ENCODE results near the gene YEATS4.

GRCh38 chr12:69354172-69354555, 5.4 kb upstream of the YEATS4 start:
- no peak for TF ChIP-seq SP1 (IDR thresholded peaks at IDR 0.05)
- TF ChIP-seq, protein P1, sequence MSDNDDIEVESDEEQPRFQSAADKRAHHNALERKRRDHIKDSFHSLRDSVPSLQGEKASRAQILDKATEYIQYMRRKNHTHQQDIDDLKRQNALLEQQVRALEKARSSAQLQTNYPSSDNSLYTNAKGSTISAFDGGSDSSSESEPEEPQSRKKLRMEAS (IDR thresholded peaks at IDR 0.05): no peak
- TF ChIP-seq, protein P2, sequence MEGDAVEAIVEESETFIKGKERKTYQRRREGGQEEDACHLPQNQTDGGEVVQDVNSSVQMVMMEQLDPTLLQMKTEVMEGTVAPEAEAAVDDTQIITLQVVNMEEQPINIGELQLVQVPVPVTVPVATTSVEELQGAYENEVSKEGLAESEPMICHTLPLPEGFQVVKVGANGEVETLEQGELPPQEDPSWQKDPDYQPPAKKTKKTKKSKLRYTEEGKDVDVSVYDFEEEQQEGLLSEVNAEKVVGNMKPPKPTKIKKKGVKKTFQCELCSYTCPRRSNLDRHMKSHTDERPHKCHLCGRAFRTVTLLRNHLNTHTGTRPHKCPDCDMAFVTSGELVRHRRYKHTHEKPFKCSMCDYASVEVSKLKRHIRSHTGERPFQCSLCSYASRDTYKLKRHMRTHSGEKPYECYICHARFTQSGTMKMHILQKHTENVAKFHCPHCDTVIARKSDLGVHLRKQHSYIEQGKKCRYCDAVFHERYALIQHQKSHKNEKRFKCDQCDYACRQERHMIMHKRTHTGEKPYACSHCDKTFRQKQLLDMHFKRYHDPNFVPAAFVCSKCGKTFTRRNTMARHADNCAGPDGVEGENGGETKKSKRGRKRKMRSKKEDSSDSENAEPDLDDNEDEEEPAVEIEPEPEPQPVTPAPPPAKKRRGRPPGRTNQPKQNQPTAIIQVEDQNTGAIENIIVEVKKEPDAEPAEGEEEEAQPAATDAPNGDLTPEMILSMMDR (IDR thresholded peaks at IDR 0.05; ENCODE audit: low read depth, low read length, missing input control): no peak
- TF ChIP-seq TAF1 (conservative IDR thresholded peaks at IDR 0.05): no peak
- TF ChIP-seq, protein P3, sequence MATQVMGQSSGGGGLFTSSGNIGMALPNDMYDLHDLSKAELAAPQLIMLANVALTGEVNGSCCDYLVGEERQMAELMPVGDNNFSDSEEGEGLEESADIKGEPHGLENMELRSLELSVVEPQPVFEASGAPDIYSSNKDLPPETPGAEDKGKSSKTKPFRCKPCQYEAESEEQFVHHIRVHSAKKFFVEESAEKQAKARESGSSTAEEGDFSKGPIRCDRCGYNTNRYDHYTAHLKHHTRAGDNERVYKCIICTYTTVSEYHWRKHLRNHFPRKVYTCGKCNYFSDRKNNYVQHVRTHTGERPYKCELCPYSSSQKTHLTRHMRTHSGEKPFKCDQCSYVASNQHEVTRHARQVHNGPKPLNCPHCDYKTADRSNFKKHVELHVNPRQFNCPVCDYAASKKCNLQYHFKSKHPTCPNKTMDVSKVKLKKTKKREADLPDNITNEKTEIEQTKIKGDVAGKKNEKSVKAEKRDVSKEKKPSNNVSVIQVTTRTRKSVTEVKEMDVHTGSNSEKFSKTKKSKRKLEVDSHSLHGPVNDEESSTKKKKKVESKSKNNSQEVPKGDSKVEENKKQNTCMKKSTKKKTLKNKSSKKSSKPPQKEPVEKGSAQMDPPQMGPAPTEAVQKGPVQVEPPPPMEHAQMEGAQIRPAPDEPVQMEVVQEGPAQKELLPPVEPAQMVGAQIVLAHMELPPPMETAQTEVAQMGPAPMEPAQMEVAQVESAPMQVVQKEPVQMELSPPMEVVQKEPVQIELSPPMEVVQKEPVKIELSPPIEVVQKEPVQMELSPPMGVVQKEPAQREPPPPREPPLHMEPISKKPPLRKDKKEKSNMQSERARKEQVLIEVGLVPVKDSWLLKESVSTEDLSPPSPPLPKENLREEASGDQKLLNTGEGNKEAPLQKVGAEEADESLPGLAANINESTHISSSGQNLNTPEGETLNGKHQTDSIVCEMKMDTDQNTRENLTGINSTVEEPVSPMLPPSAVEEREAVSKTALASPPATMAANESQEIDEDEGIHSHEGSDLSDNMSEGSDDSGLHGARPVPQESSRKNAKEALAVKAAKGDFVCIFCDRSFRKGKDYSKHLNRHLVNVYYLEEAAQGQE (IDR thresholded peaks at IDR 0.05): no peak

Data from liver (tissue), 3 donors.